NCI-H2196 treated with DMSO at 0.1 percent for 48 hours (cell line): ENCODE data around the gene VPS9D1.

Experiments used
- DNase-seq: peaks from one replicate; lab custom pipeline; 2025; ENCODE audit not compliant: unreplicated experiment; lab: John Stamatoyannopoulos, UW

The VPS9D1 gene

DNA sequence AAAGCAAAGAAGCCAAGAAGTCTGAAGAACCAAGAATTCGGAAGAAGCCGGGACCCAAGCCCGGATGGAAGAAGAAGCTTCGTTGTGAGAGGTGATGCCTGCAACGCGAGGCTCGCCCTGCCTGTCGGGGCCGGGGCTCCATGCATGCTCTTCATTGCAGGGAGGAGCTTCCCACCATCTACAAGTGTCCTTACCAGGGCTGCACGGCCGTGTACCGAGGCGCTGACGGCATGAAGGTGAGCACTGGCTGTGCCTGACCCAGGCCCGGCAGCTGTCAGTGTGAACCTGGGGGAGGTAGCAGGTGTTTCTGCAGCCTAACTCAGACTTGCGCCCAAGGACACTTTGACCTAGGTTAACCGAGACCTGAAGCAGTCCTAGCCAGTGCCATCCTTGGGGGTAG lies 12.6 kb upstream of the VPS9D1 start:
- DNase-seq: no peak

DNA sequence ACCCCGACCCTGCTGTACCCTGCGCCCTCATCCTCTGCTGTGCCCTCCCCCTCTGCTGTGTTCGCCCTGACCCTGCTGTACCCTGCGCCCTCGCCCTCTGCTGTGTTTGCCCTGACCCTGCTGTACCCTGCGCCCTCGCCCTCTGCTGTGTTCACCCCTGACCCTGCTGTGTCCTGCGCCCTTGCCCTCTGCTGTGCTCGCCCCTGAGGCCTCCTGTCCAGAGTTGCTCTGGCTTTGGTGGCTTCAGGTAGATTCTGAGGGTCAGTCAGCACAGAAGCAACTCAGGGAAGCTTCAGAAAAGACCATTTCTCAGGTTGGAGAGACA lies 12.2 kb upstream of the VPS9D1 start:
- DNase-seq: no peak

DNA sequence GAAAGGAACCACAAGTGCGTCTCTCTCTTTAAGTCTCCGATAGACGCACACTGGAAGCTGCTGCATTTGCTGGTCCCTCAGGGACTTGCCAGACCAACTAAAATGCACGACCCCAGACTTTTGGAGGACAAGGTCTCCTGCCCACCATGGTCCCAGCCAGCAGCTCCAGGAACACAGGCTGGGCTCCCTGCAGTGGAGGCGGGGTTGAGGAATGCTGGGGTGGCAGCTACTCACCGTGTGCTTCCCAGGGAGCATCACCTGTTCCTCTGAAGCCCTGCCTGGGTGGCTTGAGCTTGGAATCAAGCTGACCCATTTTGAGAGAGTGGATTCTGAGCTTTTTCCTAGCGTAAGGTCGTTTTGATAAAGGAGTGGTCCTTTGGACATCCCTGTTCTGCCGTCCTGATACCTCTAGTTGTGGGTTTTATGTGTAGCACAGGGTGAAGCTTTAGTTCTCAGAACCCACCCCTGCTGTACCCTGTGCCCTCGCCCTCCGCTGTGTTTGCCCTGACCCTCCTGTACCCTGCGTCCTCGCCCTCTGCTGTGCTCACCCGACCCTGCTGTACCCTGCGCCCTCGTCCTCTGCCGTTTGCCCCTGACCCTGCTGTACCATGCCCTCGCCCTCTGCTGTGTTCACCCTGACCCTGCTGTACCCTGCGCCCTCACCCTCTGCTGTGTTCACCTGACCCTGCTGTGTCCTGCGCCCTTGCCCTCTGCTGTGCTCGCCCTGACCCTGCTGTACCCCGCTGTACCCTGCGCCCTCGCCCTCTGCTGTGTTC lies 11.6 kb upstream of the VPS9D1 start:
- no peak for DNase-seq

DNA sequence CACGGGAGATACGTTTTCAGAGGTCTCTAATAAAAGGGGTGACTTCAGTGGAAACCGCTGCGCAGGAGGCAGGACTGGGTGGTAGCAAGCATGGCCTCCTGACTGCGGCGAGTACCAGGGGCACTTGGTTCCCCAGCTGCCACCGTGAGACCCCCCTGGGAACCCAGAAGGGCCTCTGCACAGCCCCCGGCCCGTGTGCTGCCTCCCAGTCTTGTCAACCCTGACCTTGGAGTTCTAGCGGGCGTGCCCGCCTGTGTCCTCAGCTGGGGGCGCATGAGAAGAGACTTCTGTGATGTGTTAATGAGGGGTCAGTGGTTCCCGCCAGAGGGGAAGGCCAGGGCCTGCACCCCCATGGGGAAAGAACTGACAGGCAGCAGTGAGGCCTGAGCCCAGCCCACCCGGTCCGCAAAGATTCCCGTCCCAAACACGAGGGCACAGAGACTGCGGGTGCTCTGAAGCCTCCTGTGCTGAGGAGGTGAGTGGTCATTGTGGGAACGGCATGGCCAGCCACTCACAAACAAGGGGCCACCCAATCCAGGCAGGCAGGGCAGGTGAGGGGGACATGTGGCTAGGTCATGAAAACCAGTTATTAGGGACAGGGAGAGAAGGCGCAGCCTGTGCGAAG lies 10.0 kb upstream of the VPS9D1 start:
- DNase-seq: no peak

DNA sequence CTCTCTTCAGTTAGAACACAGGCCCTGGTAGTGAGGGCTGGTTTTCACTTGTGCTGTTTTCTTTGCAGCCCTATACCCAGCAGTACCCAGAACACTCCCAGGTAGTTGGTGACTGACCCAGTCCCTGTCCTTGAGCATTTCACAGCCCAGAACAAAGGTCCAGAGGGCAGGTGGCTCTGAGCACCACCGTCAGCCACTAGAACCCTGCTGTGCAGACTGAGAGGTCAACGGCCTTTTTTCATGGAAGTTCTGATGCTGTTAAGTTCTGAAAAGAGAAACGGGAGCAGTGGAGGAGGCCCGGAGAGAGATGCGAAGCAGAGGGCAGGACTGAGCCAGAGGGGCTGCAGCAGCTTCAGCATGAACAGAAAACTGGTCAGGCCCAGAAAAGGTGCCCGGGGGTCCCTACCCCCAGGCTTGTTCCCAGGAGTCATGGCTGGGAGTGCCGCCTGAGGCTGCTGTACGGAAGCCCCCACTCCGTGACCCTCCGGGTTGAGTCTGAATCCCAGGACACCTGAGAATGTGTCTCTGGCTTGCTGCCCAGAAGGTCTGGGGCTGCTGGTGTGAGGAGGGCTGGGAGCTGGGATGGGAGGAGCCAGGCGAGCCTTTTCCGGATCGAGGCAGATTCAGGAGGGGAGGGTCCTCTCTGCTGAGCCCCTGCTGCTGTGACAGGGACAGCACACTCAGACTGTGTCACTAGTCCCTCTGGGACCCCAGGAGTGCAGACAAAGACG lies 9.3 kb upstream of the VPS9D1 start:
- no peak for DNase-seq

DNA sequence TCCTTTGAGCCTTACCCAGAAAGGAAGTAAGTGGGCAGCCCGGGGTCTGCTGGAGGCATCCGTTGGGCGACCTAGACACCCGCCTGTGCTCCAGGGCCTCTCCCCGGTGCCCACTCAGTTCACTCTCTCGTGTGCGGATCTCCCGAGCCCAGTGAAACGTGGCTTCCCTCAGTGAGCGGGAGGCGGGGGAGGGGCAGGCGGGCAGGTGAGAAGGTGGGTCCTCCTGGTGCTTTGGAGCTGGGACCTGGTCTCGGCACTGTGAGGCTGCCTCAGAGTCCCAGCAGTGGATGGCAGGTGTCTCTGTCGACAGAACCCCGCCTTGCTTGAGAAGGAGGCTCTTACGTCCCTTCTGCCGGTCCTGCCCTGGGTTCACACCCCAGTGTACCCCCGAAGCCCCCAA lies 8.6 kb upstream of the VPS9D1 start:
- no peak for DNase-seq

DNA sequence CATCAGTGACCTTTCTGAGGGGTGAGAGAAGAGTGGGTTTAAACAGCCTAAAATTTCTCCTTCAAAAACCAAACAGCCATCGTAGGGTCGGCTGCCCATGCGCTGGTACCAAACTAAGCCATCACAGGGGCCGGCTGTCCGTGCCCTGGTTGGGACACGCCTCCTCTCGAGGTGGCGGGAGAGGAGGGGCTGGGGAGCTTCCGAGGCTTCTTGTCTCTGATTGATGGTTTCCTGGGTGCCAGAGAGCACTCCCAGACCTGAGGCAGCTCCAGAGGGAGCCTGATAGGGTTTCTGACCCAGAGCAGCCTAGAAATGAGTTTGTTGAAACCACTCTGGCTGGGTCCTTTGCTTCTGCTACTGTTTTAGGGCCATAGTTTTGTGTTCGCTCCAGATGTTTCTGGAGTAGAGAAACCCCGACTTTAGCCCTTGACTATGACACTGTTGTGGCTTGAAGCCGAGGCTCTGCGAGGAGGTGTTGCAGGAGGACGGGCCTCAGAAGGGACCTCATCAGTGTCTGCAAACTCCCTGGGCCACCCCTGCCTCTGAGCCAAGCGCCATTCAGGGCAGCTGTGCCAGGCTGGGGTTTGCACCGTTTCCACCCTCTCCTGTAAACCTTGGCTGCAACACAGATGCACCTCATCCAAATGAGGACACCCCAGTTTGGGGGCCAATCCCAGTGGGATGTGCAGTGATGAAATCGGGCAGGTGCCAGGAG lies 6.9 kb upstream of the VPS9D1 start:
- no peak for DNase-seq

DNA sequence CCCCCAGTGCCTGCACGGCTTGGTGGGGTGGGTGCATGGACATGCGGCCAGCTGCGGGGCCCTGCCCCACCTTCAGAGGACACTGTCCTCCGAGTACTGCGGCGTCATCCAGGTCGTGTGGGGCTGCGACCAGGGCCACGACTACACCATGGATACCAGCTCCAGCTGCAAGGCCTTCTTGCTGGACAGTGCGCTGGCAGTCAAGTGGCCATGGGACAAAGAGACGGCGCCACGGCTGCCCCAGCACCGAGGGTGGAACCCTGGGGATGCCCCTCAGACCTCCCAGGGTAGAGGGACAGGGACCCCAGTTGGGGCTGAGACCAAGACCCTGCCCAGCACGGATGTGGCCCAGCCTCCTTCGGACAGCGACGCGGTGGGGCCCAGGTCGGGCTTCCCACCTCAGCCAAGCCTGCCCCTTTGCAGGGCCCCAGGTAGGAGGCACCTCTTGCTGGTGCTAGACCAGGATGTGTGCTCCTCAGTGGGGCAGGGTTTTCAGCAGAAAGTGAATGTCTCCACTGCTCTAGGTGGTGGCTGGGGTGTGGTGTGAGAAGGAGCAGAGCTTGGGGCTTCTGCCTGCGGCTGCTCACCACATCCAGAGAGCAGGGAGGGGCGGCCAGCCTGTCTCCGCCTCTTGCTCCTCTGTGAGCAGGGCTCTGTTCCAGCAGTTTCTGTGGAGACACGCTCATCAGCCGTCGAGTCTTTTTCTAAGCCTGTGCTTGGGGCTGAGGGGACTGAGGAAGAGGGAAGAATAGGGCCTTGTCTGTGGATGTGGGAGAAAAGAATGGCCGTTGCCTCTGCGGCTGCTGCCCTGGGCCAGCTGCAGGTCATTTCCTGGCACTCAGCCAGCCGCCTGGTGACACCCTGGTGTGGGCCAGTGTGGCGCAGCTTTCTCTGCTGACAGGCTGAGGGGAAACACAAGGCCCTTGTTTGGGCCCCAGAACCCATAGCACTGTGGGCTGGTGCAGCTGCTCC lies 2.9 kb upstream of the VPS9D1 start:
- DNase-seq: no peak

DNA sequence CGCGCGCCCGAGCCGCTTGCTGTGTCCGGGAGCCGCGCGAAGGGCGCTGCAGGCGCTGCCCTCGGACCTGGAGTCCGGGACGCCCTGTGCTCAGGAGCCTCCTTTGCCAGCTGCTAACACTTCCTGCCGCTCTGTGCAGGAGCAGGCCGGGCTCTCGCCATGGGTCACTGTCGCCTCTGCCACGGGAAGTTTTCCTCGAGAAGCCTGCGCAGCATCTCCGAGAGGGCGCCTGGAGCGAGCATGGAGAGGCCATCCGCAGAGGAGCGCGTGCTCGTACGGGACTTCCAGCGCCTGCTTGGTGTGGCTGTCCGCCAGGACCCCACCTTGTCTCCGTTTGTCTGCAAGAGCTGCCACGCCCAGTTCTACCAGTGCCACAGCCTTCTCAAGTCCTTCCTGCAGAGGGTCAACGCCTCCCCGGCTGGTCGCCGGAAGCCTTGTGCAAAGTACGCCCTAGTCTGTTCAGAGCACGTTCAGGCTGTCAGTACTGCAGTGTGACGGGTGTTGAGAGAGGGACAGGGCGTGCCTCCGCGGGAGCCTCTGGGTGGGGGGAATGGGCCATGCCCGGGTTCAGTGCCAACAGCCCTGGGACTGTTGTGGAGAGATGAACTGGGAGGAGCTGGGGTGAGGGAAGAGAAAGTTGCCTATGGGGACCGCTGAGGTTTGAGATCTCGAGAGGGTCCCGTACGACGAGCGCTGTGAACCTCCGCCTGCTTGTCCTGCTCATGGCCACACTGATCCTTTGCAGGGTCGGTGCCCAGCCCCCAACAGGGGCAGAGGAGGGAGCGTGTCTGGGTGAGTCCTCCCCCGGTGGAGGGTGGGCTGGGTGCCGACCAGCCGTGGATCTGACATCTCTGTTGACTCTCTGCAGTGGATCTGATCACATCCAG lies 1.9 kb upstream of the VPS9D1 start:
- no peak for DNase-seq

DNA sequence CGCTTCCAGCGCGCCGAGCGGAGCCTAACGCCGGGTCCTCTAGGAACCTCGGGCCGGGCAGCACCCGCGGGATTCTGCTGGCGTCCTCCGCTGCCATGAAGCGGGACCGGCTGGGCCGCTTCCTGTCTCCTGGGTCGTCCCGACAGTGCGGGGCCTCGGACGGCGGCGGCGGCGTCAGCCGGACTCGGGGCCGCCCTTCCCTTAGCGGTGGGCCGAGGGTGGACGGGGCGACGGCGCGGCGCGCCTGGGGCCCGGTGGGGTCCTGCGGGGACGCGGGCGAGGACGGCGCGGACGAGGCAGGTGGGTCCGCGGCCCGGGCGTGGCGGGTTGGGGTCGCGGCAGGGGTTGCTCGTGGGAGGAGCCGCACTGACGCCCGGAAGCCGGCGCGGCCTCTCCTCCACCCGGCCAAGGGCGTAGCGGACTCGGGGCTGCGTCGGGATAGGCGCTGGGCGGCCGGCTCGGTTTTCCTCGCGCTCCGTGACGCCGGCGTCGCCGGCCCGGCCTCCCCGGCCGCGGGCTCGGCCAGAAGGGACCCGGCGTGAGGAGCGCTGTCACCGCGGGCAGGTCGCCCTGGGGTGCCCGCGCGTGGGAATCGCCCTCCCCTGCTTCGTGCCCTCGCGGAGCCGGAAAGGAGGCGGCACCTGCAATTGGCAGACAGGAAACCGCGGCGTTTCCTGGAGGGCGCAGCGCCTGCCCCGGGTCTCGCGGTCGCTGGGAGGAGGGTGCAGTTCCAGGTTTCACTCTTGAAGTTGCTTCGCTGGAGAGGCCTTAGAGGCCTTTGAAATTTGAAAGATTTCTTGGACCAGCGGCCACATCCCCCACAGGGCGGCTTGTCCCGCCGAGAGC lies 1.1 kb upstream of the VPS9D1 start:
- DNase-seq: no peak

DNA sequence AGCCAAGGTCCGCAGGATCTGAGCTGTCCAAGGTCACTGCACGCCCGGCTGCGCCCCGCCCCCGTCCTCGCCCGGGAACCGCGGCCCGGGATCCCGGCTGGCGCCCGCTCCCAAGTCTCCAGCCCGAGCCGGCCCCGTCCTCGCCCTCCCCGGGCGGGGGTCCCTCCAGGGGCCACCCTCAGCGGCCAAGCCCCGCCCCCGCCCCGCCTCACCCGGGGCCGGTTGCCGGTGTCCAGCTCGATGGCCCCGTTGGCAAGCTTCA lies 216 bp downstream of the VPS9D1 start:
- DNase-seq: no peak

DNA sequence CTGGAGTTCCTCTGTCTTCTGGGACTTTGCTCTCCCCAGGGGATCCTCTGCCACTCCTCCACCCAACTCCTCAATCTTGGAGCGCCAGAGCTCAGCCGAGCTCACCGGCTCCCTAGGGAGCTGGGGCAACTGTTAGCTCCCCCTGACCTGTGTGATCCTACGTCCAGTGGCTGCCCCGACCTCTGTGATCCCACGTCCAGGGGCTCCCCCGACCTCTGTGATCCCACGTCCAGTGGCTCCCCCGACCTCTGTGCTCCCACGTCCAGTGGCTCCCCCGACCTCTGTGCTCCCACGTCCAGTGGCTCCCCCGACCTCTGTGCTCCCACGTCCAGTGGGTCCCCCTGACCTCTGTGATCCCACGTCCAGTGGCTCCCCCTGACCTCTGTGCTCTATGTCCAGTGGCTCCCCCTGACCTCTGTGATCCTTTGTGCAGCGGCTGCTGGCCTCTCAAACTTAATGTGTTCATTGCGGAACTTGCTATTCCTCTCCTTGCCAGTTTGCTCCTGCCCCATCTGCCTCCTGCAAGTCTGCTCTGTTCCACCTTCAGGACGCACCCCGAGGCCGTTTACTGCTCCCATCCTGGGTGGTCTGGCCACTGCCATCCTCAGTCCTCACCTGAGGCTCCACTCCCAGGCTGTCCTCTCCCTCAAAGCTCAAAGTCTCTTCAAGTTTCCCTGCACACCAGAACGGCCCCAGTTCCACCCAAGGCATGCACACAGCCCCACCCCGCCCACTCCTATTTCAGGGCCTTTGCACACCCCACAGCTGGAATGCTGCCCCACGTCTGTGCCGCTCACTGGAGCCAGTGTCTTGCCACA lies 2.8 kb downstream of the VPS9D1 start:
- DNase-seq: no peak

DNA sequence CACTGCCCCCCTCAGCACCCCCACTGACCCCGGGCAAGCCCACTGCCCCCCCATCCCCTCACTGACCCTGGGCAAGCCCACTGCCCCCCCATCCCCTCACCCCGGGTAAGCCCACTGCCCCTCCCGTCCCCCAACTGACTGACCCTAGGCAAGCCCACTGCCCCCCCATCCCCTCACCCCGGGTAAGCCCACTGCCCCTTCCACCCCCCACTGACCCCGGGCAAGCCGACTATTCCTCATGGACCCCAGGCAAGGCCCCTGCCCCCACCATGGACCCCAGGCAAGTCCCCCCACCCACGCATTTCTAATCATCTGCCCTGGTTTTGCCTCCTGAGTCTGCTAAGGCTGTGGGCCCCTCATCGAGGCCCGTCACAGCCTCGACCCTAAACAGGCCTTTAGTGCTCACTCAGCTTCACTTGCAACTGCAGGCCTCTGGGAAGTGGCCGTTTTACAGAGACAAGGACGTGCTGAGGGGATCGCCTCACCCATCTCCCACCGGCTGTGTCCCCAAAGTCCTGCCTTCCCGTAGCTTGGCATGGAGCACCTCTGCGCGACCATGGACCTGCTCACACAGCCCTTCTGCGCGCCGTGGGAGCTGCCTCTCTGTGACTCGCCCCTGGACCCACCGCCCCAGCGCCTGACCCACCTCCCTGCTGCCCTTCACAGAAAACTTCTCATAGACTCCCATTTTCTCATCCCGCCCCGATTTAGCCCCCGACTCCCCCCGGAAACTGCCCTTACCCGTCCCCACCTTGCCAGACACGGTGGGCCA lies 3.6 kb downstream of the VPS9D1 start:
- no peak for DNase-seq

DNA sequence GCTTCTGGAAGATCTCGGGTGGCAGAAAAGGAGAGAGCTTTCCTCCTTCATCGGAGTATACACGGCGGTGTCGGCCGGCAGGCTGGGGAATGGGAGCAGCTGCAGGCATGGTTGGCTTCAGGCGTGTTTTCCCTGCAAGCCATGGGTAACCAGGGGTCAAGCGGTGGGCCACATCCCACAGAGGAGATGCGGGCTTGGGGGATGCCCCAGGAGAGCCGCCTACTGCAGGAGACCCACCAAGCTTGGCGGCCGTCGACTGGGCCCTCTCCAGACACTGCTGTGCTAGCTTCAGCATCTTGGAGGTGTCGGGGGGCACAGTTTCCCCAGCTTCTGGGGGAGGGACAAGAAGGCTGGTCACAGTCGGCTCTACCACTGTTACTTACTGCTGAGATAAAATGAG lies 4.2 kb downstream of the VPS9D1 start:
- no peak for DNase-seq

DNA sequence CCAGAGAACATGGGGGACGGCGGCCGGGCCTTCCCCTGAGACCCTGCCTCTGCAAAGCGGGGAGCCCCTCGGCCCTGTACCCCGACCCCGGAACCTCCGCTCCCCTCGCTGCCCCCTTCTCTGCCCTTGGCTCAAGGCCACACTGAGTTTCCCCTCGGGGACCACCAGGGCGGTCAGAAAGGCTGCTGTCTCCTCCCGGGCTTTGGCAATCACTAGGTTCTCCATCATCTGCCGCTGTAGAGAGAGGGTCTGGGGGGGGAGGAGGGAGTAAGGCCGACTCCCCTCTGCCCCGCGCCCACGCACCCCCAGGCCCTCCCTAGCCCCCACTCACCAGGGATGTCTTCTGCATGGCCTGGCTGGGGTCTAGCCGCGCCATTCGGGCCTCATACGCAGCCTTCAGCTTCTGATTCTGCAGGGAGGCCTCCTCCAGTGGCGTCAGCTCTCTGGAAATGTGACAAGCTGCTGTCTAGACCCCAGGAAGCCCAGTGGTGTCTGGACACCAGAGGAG lies 8.4 kb downstream of the VPS9D1 start:
- no peak for DNase-seq

DNA sequence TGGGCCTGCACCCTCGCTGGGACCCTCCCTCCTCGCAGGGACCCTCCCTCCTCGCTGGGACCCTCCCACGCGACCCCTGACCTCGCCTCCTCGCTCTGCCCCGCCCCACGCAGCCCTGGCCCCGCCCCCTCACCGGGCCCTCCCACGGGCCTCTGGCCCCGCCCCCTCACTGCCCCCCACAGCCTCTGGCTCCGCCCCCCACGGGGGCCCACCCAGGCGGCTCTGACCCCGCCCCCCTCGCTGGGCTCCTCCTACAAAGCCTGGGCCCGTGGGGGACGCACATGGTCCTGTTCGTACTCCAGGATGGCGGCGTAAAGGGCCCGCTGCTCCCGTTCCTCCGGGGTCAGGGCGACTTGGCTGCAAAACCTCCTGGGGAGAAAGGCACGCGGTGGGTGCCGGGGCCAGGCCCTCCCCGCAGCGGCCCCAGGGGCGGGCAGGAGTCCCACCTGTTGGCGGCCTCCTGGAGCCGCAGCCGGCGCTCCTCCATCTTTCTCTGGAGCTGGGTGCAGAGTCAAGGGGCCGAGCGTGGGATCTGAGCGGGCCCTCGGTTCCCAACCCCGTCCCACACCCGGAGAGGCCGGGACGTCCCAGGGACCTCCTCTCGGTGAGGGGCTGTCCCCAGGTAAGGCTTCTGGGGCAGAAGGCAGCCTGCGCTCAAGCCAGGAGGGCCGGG lies 9.0 kb downstream of the VPS9D1 start:
- DNase-seq: no peak
